ENCODE results near the gene NFASC. TPM values are rescaled to one million over a fixed set of nuclear protein-coding genes. Genes with fewer than 3 reads are reported as not detected.

The NFASC gene
- total and polyA plus RNA-seq, 2 donors from 2014 or later: 23.2 to 29.9 TPM

DNA sequence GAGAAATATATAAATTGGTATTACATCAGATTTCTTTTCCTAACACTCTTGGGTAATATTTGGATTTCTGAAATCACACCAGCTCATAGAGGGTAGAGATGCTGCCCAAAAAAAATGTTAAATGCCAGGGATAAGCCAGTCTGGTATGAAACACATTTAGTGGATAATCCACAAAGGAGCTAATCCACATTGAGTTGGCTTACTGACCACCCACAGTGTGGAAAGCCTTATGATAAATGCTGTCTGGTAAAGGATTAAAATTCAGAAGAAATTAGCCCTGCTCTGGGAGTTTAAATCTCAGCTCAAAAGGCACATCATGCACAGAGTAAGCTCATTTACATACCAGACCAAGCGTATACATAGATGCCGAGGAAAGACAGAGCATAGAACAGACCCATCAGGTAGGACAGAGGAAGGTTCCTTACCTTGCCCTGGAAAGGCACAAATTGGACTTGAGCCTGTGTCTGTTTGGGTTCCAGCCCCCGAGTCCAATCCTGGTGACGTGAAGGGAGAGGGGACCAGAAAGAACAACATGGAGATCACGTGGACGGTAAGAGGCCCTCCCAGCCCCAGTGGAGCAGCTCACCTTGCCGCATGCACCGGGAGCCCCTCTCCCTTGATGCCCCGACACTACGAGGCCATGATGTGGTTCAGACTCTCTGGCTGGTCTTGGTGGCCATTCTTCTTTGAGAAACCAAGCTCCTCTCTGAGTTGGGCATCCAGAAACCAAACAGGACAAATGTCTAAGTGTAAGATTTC lies 109.4 kb downstream of the NFASC start:
- Histone ChIP-seq H3K4me3 (ENCODE audit: low read length in 3 of 3) (no peak overlapping the region), H3K36me3 (ENCODE audit: control insufficient read depth in 2 of 3, insufficient read depth in 3 of 3, low read length in 3 of 3) (peaks cover 0 to 11% (median 0%) of the 10 kb centered on the region in 3 donors), H3K9ac (ENCODE audit: low read length in 3 of 3) (no peak overlapping the region), H3K27ac (ENCODE audit: low read depth in 2 of 2, low read length in 2 of 2) (no peak overlapping the region), H3K9me3 (ENCODE audit: control insufficient read depth in 2 of 3, insufficient read depth in 1 of 3, low read length in 3 of 3) (no peaks in the 10 kb centered on the region), H3K4me1 (ENCODE audit: control insufficient read depth in 2 of 3, insufficient read depth in 2 of 3, low read depth in 1 of 3, low read length in 3 of 3) (no peaks in the 10 kb centered on the region), H3K27me3 (ENCODE audit: control insufficient read depth, insufficient read depth, low read length) (no peaks in the 10 kb centered on the region)
- TF ChIP-seq, protein P1, sequence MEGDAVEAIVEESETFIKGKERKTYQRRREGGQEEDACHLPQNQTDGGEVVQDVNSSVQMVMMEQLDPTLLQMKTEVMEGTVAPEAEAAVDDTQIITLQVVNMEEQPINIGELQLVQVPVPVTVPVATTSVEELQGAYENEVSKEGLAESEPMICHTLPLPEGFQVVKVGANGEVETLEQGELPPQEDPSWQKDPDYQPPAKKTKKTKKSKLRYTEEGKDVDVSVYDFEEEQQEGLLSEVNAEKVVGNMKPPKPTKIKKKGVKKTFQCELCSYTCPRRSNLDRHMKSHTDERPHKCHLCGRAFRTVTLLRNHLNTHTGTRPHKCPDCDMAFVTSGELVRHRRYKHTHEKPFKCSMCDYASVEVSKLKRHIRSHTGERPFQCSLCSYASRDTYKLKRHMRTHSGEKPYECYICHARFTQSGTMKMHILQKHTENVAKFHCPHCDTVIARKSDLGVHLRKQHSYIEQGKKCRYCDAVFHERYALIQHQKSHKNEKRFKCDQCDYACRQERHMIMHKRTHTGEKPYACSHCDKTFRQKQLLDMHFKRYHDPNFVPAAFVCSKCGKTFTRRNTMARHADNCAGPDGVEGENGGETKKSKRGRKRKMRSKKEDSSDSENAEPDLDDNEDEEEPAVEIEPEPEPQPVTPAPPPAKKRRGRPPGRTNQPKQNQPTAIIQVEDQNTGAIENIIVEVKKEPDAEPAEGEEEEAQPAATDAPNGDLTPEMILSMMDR (IDR thresholded peaks at IDR 0.05; ENCODE audit: borderline replicate concordance, extremely low read depth, insufficient read depth): no peak
- intact Hi-C loops (cut with DNase I): loop anchor here (10.0 kb wide), 2 partner anchors 85 to 275 kb away; no protein-coding TSS in a partner anchor
- FAIRE-seq (no peak), DNase-seq (no peak)

DNA sequence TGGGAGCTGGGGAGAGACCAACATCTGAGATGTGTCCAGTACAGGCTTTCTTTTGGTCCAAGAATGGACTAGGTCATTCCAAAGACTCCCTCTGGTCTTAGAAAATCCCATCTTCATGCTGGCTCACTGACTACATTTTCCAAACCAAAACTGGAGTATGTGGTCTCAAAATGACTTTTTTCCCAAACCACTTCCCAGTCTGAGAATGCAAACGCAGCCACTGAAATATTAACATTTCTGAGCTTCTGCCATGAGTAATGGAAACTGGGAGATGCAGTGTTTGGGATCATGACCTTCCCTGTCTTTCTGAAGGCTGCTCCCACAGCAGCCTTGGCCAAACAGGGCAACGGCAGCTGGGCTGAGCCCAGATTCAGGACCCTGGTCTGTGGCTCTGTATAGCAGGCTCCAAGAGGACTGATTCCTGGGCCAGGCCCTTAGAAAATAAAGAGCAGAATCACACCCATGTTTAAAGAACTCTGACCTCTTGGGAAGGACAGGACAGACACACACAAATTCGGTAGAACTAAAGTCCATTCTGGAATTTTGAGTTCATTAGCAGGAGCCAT lies 110.3 kb downstream of the NFASC start:
- intact Hi-C loops (cut with DNase I): loop anchor here (10.0 kb wide), 1 partner anchor 274 kb away; no protein-coding TSS in a partner anchor
- no peak overlapping the region for H3K9ac ChIP-seq (ENCODE audit: low read length in 3 of 3)
- no peak overlapping the region for H3K27ac ChIP-seq (ENCODE audit: low read depth in 2 of 2, low read length in 2 of 2)
- H3K4me3 ChIP-seq (ENCODE audit: low read length in 3 of 3): no peak overlapping the region
- H3K36me3 ChIP-seq (ENCODE audit: control insufficient read depth in 2 of 3, insufficient read depth in 3 of 3, low read length in 3 of 3): peaks cover 0 to 11% (median 0%) of the 10 kb centered on the region in 3 donors
- H3K9me3 ChIP-seq (ENCODE audit: control insufficient read depth in 2 of 3, insufficient read depth in 1 of 3, low read length in 3 of 3): no peaks in the 10 kb centered on the region
- FAIRE-seq (no peak), DNase-seq (no peak)
- no peaks in the 10 kb centered on the region for H3K27me3 ChIP-seq (ENCODE audit: control insufficient read depth, insufficient read depth, low read length)
- H3K4me1 ChIP-seq (ENCODE audit: control insufficient read depth in 2 of 3, insufficient read depth in 2 of 3, low read depth in 1 of 3, low read length in 3 of 3): no peaks in the 10 kb centered on the region
- TF ChIP-seq, protein P1 (IDR thresholded peaks at IDR 0.05; ENCODE audit: borderline replicate concordance, extremely low read depth, insufficient read depth): no peak

DNA sequence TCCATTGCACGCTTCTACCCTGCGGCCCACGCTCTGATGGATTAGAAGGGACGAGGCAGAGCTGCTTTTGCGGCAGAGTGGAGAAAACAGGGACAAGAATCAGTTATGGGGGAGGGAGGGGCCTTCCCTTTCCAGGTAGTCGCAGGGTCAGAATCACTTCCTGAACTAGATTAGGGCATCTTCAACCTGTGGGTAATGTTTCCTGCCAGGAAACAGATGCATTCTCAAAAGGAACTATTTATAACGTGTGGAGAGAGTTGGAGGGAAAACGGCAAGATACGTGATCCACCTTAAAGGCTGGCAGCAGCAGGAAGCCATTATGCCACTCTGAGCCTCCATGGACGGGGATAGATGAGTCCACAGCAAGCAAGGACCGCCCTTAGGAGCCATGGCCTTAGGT lies 112.5 kb downstream of the NFASC start:
- Histone ChIP-seq H3K9me3 (ENCODE audit: control insufficient read depth in 2 of 3, insufficient read depth in 1 of 3, low read length in 3 of 3) (no peaks in the 10 kb centered on the region), H3K36me3 (ENCODE audit: control insufficient read depth in 2 of 3, insufficient read depth in 3 of 3, low read length in 3 of 3) (peaks cover 0 to 11% (median 0%) of the 10 kb centered on the region in 3 donors), H3K4me1 (ENCODE audit: control insufficient read depth in 2 of 3, insufficient read depth in 2 of 3, low read depth in 1 of 3, low read length in 3 of 3) (no peaks in the 10 kb centered on the region), H3K27ac (ENCODE audit: low read depth in 2 of 2, low read length in 2 of 2) (no peak overlapping the region), H3K27me3 (ENCODE audit: control insufficient read depth, insufficient read depth, low read length) (no peaks in the 10 kb centered on the region), H3K9ac (ENCODE audit: low read length in 3 of 3) (no peak overlapping the region), H3K4me3 (ENCODE audit: low read length in 3 of 3) (no peak overlapping the region)
- intact Hi-C loops (cut with DNase I): loop anchor here (10.0 kb wide), 1 partner anchor 272 kb away; no protein-coding TSS in a partner anchor
- DNase-seq (no peak), FAIRE-seq (no peak)
- TF ChIP-seq, protein P1 (IDR thresholded peaks at IDR 0.05; ENCODE audit: borderline replicate concordance, extremely low read depth, insufficient read depth): no peak

Measured in kidney (tissue), 14 donors.